GM12878 (cell line): Measurements from ENCODE around the gene TMEM175.

Experiments used
- CHD2 ChIP-seq: IDR thresholded peaks from 2 replicates; pipeline ENCODE4 v1.6.1; 2011; ENCODE audit warnings: low read depth, low read length, improper control_type of control experiment, borderline replicate concordance
- EZH2 ChIP-seq: IDR thresholded peaks from 2 replicates; pipeline ENCODE4 v1.6.1; 2012; ENCODE audit warnings: low read depth, mild to moderate bottlenecking, control low read depth, inconsistent platforms, low read length, borderline replicate concordance; ENCODE audit not compliant: control insufficient read depth
- FOXM1 ChIP-seq: IDR thresholded peaks from 2 replicates; pipeline ENCODE4 v1.6.1; 2012; ENCODE audit warnings: low read depth, mild to moderate bottlenecking, inconsistent platforms, low read length, moderate library complexity
- POLR2A ChIP-seq: IDR thresholded peaks from 2 replicates; pipeline ENCODE4 v1.6.1; 2011; ENCODE audit warnings: low read depth, mild to moderate bottlenecking, low read length
- TF ChIP-seq, protein P1 (sequence below), 3 experiments: IDR thresholded peaks in 2 of 3; conservative IDR thresholded peaks in 1 of 3; 2 replicates each; pipeline ENCODE4 v1.5.1; 2011; ENCODE audit warnings: low read depth in 3 of 3, low read length in 3 of 3, mild to moderate bottlenecking in 3 of 3, control low read depth in 2 of 3, moderate library complexity in 2 of 3, inconsistent platforms in 1 of 3, mixed read lengths in 1 of 3; ENCODE audit not compliant: control insufficient read depth in 2 of 3, insufficient read depth in 1 of 3; ENCODE audit errors: extremely low read depth in 1 of 3
- TF ChIP-seq, protein P2 (sequence below): fragments of 450-650 bp; IDR thresholded peaks from 2 replicates; pipeline ENCODE4 v1.6.1; 2016; ENCODE audit warnings: mild to moderate bottlenecking, moderate library complexity, borderline replicate concordance

- TF ChIP-seq POLR2A (no peak), CHD2 (no peak), FOXM1 (no peak), EZH2 (no peak)
- TF ChIP-seq, protein P1, sequence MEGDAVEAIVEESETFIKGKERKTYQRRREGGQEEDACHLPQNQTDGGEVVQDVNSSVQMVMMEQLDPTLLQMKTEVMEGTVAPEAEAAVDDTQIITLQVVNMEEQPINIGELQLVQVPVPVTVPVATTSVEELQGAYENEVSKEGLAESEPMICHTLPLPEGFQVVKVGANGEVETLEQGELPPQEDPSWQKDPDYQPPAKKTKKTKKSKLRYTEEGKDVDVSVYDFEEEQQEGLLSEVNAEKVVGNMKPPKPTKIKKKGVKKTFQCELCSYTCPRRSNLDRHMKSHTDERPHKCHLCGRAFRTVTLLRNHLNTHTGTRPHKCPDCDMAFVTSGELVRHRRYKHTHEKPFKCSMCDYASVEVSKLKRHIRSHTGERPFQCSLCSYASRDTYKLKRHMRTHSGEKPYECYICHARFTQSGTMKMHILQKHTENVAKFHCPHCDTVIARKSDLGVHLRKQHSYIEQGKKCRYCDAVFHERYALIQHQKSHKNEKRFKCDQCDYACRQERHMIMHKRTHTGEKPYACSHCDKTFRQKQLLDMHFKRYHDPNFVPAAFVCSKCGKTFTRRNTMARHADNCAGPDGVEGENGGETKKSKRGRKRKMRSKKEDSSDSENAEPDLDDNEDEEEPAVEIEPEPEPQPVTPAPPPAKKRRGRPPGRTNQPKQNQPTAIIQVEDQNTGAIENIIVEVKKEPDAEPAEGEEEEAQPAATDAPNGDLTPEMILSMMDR (IDR thresholded peaks at IDR 0.05 in 2 of 3, conservative IDR thresholded peaks at IDR 0.05 in 1 of 3; ENCODE audit: control insufficient read depth in 2 of 3, extremely low read depth in 1 of 3, insufficient read depth in 1 of 3, low read depth in 3 of 3, low read length in 3 of 3) = no peak
- TF ChIP-seq, protein P2, sequence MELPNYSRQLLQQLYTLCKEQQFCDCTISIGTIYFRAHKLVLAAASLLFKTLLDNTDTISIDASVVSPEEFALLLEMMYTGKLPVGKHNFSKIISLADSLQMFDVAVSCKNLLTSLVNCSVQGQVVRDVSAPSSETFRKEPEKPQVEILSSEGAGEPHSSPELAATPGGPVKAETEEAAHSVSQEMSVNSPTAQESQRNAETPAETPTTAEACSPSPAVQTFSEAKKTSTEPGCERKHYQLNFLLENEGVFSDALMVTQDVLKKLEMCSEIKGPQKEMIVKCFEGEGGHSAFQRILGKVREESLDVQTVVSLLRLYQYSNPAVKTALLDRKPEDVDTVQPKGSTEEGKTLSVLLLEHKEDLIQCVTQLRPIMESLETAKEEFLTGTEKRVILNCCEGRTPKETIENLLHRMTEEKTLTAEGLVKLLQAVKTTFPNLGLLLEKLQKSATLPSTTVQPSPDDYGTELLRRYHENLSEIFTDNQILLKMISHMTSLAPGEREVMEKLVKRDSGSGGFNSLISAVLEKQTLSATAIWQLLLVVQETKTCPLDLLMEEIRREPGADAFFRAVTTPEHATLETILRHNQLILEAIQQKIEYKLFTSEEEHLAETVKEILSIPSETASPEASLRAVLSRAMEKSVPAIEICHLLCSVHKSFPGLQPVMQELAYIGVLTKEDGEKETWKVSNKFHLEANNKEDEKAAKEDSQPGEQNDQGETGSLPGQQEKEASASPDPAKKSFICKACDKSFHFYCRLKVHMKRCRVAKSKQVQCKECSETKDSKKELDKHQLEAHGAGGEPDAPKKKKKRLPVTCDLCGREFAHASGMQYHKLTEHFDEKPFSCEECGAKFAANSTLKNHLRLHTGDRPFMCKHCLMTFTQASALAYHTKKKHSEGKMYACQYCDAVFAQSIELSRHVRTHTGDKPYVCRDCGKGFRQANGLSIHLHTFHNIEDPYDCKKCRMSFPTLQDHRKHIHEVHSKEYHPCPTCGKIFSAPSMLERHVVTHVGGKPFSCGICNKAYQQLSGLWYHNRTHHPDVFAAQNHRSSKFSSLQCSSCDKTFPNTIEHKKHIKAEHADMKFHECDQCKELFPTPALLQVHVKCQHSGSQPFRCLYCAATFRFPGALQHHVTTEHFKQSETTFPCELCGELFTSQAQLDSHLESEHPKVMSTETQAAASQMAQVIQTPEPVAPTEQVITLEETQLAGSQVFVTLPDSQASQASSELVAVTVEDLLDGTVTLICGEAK = no peak
Observed at GRCh38 chr4:914531-914930, 17.7 kb upstream of the TMEM175 start.
